Loucy (cell line): ENCODE results near the gene ARL2BP.

ENCODE experiments used
- H2AFZ ChIP-seq: fragments of 200-600 bp; sonication (generic); 2 replicates; pipeline ENCODE4 v1.6.0; 2016; ENCODE audit warnings: antibody characterized with exemption, mild to moderate bottlenecking, low read length, moderate library complexity
- H3F3A ChIP-seq: fragments of 200-600 bp; 2 replicates; pipeline ENCODE4 v1.6.0; 2016; ENCODE audit warnings: antibody characterized with exemption, low read depth, mild to moderate bottlenecking
- H3K27me3 ChIP-seq: fragments of 200-600 bp; sonication (generic); 2 replicates; pipeline ENCODE4 v1.6.1; 2014; ENCODE audit warnings: low read length, mild to moderate bottlenecking; ENCODE audit not compliant: insufficient read depth, poor library complexity, severe bottlenecking
- H3K36me3 ChIP-seq: fragments of 200-600 bp; sonication (generic); 2 replicates; pipeline ENCODE4 v1.6.1; 2016; ENCODE audit warnings: low read length; ENCODE audit not compliant: insufficient read depth
- H3K4me1 ChIP-seq: fragments of 200-600 bp; sonication (generic); 2 replicates; pipeline ENCODE4 v1.5.1; 2014; ENCODE audit warnings: low read length, mild to moderate bottlenecking; ENCODE audit not compliant: insufficient read depth, poor library complexity, severe bottlenecking
- H3K4me2 ChIP-seq: fragments of 200-600 bp; sonication (generic); 2 replicates; pipeline ENCODE4 v1.6.0; 2014; ENCODE audit warnings: antibody characterized with exemption, low read length, low read depth, mild to moderate bottlenecking; ENCODE audit not compliant: poor library complexity, severe bottlenecking
- H3K4me3 ChIP-seq: fragments of 200-600 bp; sonication (generic); 2 replicates; pipeline ENCODE4 v1.5.1; 2014; ENCODE audit warnings: low read length, mild to moderate bottlenecking, mixed read lengths; ENCODE audit not compliant: poor library complexity, severe bottlenecking
- H3K79me2 ChIP-seq: fragments of 200-600 bp; sonication (generic); 2 replicates; pipeline ENCODE4 v1.6.1; 2014; ENCODE audit warnings: low read length; ENCODE audit not compliant: insufficient read depth
- H3K9ac ChIP-seq: fragments of 200-600 bp; sonication (generic); 2 replicates; pipeline ENCODE4 v1.6.0; 2014; ENCODE audit warnings: mild to moderate bottlenecking, low read depth, low read length, moderate library complexity; ENCODE audit not compliant: poor library complexity, severe bottlenecking
- H3K9me2 ChIP-seq: fragments of 200-600 bp; sonication (generic); replicated peaks from 2 replicates; pipeline ENCODE4 v1.6.1; 2016; ENCODE audit warnings: low read depth, low read length, mixed read lengths
- H3K9me3 ChIP-seq: fragments of 200-600 bp; sonication (generic); 2 replicates; pipeline ENCODE4 v1.6.1; 2014; ENCODE audit warnings: mild to moderate bottlenecking, antibody characterized with exemption, low read length, low read depth; ENCODE audit not compliant: insufficient read depth
- H4K20me1 ChIP-seq: fragments of 200-600 bp; sonication (generic); 2 replicates; pipeline ENCODE4 v1.6.0; 2014; ENCODE audit warnings: antibody characterized with exemption, low read length, mild to moderate bottlenecking; ENCODE audit not compliant: insufficient read depth, poor library complexity, severe bottlenecking
- EZH2phosphoT487 ChIP-seq: fragments of 200-600 bp; IDR thresholded peaks from 2 replicates; pipeline ENCODE4 v1.6.1; 2018; ENCODE audit warnings: antibody characterized with exemption, mild to moderate bottlenecking, moderate library complexity, borderline replicate concordance
- TF ChIP-seq, protein P1 (sequence below): fragments of 200-600 bp; sonication (generic); conservative IDR thresholded peaks from 2 replicates; pipeline ENCODE4 v1.5.1; 2014; ENCODE audit warnings: mild to moderate bottlenecking, antibody characterized with exemption, low read length

The ARL2BP gene

DNA sequence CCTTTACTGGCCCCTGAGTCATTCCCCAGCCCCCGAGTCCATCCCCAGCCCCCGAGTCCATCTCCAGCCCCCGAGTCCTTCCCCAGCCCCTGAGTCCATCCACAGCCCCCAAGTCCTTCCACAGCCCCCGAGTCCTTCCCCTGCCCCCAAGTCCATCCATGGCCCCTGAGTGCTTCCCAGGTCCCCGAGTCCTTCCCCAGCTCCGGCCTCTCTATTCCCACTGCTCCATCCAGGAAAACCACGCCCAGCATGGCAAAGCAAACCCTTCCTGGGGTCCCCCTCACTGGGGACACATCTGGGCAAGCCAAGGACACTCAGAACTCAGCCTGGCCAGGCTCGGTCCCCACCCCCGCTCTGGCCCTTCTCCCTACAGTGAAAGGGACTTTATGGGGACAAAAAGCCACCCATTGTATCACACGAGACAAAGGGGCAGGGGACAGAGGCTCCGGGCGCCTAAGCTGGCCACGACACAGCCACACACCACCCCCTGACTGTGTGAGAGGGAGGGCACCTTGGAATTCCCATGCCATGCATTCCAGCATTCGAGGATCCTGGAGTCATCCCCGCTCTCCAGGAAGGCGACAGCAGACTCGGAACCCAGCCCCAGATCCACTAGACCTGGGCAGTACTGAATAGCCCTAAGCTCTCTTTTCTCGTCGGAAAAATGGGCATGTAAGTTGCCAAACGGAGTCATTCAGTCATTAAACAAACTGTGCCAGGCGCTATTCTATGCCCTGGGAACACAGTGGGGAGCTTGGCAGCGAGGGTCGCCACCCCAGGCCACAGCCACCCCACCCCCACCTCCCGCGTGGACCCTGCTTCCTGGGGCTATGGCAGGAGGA, 25.4 kb downstream of the ARL2BP start:
- Histone ChIP-seq H3K4me1 (peaks cover 4% of the 10 kb centered on the region), H2AFZ (no peak overlapping the region), H3K36me3 (no peaks in the 10 kb centered on the region), H3F3A (no peaks in the 10 kb centered on the region), H3K27me3 (peaks cover 1% of the 10 kb centered on the region), H3K4me2 (no peak overlapping the region), H3K4me3 (no peak overlapping the region), H3K9me2 (no peaks in the 10 kb centered on the region), H4K20me1 (no peaks in the 10 kb centered on the region), H3K9me3 (no peaks in the 10 kb centered on the region), H3K9ac (no peak overlapping the region), H3K79me2 (no peaks in the 10 kb centered on the region)
- TF ChIP-seq, protein P1, sequence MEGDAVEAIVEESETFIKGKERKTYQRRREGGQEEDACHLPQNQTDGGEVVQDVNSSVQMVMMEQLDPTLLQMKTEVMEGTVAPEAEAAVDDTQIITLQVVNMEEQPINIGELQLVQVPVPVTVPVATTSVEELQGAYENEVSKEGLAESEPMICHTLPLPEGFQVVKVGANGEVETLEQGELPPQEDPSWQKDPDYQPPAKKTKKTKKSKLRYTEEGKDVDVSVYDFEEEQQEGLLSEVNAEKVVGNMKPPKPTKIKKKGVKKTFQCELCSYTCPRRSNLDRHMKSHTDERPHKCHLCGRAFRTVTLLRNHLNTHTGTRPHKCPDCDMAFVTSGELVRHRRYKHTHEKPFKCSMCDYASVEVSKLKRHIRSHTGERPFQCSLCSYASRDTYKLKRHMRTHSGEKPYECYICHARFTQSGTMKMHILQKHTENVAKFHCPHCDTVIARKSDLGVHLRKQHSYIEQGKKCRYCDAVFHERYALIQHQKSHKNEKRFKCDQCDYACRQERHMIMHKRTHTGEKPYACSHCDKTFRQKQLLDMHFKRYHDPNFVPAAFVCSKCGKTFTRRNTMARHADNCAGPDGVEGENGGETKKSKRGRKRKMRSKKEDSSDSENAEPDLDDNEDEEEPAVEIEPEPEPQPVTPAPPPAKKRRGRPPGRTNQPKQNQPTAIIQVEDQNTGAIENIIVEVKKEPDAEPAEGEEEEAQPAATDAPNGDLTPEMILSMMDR, result no peak
- TF ChIP-seq EZH2phosphoT487, result no peak

- TF ChIP-seq, protein P1, result no peak
- TF ChIP-seq EZH2phosphoT487, result no peak
- Histone ChIP-seq H3K9ac (no peak overlapping the region), H3F3A (no peaks in the 10 kb centered on the region), H3K9me3 (no peaks in the 10 kb centered on the region), H3K9me2 (no peaks in the 10 kb centered on the region), H3K36me3 (no peaks in the 10 kb centered on the region), H3K4me2 (no peak overlapping the region), H2AFZ (no peak overlapping the region), H3K79me2 (no peaks in the 10 kb centered on the region), H4K20me1 (no peaks in the 10 kb centered on the region), H3K27me3 (peaks cover 6% of the 10 kb centered on the region), H3K4me3 (no peak overlapping the region), H3K4me1 (peaks cover 4% of the 10 kb centered on the region)
Measured at GRCh38 chr16:57271063-57271345, 25.9 kb downstream of the ARL2BP start.

DNA sequence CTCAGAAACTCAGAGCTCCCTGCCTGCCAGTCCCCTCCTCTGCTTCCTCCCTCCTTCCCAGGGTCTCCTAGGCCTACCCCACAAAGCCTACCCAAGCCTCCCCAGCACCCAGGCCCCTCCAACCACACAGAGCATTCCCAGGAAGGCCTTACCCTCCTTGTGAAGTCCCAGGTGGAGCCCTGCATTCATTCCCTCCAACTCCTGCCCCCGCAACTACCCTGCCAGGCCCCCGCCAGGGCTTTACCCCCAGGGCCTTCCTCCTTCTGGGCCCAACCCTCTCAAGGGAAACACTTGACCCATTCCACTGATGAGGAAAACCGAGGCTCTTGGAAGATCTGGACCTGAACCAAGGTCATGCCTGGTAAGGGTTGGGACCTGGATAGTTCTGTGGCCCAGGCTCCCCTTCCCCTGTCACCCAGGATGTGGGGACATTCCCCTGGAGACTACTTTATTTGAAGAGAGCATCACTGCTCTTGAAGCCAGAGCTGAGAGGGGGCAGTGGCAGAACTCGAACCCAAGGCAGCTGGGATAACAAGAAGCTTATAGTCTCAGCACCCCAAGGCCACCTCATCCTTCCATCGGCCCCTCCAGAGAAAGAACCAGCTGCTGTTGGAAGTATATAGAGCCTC, 26.9 kb downstream of the ARL2BP start:
- H3K9me2 ChIP-seq, result no peaks in the 10 kb centered on the region
- H3K79me2 ChIP-seq, result no peaks in the 10 kb centered on the region
- H4K20me1 ChIP-seq, result no peaks in the 10 kb centered on the region
- TF ChIP-seq, protein P1, result no peak
- no peak for TF ChIP-seq EZH2phosphoT487
- H3K36me3 ChIP-seq, result no peaks in the 10 kb centered on the region
- H2AFZ ChIP-seq, result no peak overlapping the region
- H3K9me3 ChIP-seq, result no peaks in the 10 kb centered on the region
- H3F3A ChIP-seq, result no peaks in the 10 kb centered on the region
- no peak overlapping the region for H3K4me3 ChIP-seq
- no peak overlapping the region for H3K4me2 ChIP-seq
- peaks cover 4% of the 10 kb centered on the region for H3K4me1 ChIP-seq
- no peak overlapping the region for H3K9ac ChIP-seq
- peaks cover 6% of the 10 kb centered on the region for H3K27me3 ChIP-seq
